ENCODE measurements around the gene GRPR. TPM values are rescaled to one million over a fixed set of nuclear protein-coding genes. Genes with fewer than 3 reads are reported as not detected.
A peak's percentile ranks its signal among the peaks of the same experiment; 100 is the strongest.

The GRPR gene
- total RNA-seq, 1 experiment from 2014 or later = 28.8 TPM

- Histone ChIP-seq H3K9me3 (ENCODE audit: control insufficient read depth, low read depth, low read length) (no peaks in the 10 kb centered on the region), H4K5ac (ENCODE audit: insufficient read length, low read depth, low read length) (no peak overlapping the region), H2BK15ac (ENCODE audit: low read depth, low read length) (no peak overlapping the region), H3K23me2 (ENCODE audit: insufficient read length, low read depth, low read length, poor library complexity, severe bottlenecking) (no peaks in the 10 kb centered on the region), H2BK12ac (ENCODE audit: insufficient read length, low read depth, low read length) (no peak overlapping the region), H4K20me1 (ENCODE audit: control insufficient read depth, insufficient read depth, insufficient read length) (no peaks in the 10 kb centered on the region), H2AK5ac (ENCODE audit: insufficient read length, low read length) (no peak overlapping the region), H3K27me3 (ENCODE audit: insufficient read depth, low read length) (no peaks in the 10 kb centered on the region), H3K9ac (ENCODE audit: extremely low read depth, insufficient read length, low read length) (no peak overlapping the region), H4K91ac (ENCODE audit: insufficient read length, low read depth, low read length) (no peak overlapping the region), H3K4me1 (ENCODE audit: insufficient read depth, low read length) (peaks cover 6% of the 10 kb centered on the region; the same call in 1 of the 2 replicates), H3K23ac (ENCODE audit: insufficient read length, low read depth, low read length) (no peak overlapping the region), H2AFZ (ENCODE audit: low read length) (no peak overlapping the region), H3K4me2 (ENCODE audit: insufficient read depth, insufficient read length, low read length) (peak overlapping the region; percentile 8), H3T11ph (ENCODE audit: low read length) (no peak overlapping the region), H3K79me1 (ENCODE audit: insufficient read depth, low read depth, low read length, poor library complexity, severe bottlenecking) (no peaks in the 10 kb centered on the region), H2BK5ac (ENCODE audit: insufficient read length, low read length) (no peak overlapping the region), H3K14ac (ENCODE audit: insufficient read depth, low read length) (no peak overlapping the region), H2BK20ac (ENCODE audit: low read depth, low read length, poor library complexity, severe bottlenecking) (no peak overlapping the region), H3K4ac (ENCODE audit: low read depth, low read length) (no peak overlapping the region), H3K27ac (ENCODE audit: insufficient read length, low read depth, low read length) (no peak overlapping the region), H2BK120ac (ENCODE audit: low read depth, low read length, poor library complexity, severe bottlenecking) (no peak overlapping the region), H4K8ac (replicated peaks; ENCODE audit: insufficient read length, low read depth, low read length) (no peak overlapping the region), H3K79me2 (ENCODE audit: insufficient read depth, low read length) (peaks cover 75% of the 10 kb centered on the region), H3K18ac (ENCODE audit: insufficient read length, low read depth, low read length) (no peak overlapping the region), H3K56ac (ENCODE audit: insufficient read length, low read depth, low read length) (no peak overlapping the region)
- TF ChIP-seq, protein P1, sequence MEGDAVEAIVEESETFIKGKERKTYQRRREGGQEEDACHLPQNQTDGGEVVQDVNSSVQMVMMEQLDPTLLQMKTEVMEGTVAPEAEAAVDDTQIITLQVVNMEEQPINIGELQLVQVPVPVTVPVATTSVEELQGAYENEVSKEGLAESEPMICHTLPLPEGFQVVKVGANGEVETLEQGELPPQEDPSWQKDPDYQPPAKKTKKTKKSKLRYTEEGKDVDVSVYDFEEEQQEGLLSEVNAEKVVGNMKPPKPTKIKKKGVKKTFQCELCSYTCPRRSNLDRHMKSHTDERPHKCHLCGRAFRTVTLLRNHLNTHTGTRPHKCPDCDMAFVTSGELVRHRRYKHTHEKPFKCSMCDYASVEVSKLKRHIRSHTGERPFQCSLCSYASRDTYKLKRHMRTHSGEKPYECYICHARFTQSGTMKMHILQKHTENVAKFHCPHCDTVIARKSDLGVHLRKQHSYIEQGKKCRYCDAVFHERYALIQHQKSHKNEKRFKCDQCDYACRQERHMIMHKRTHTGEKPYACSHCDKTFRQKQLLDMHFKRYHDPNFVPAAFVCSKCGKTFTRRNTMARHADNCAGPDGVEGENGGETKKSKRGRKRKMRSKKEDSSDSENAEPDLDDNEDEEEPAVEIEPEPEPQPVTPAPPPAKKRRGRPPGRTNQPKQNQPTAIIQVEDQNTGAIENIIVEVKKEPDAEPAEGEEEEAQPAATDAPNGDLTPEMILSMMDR (conservative IDR thresholded peaks at IDR 0.05) = no peak
- DNase-seq = no peak
- H3K4me3 Mint-ChIP-seq = no peak overlapping the region
- no peaks in the 10 kb centered on the region for H3K27me3 Mint-ChIP-seq (ENCODE audit: low read depth)
- peaks cover 2 to 34% (median 12%) of the 10 kb centered on the region in 3 experiments; a peak in 5 of 7 replicates for H3K36me3 Mint-ChIP-seq (ENCODE audit: insufficient read depth in 1 of 3, low read depth in 3 of 3)
- H3K4me1 Mint-ChIP-seq = peaks cover 33 to 35% of the 10 kb centered on the region in 2 experiments
- peaks cover 0 to 1% of the 10 kb centered on the region in 2 experiments; a peak in 2 of 5 replicates for H3K9me3 Mint-ChIP-seq
- WGBS (ENCODE audit: extremely low coverage, insufficient read length, low lambda C conversion rate) = no CpG with 5 or more reads among the region's 1 CpG
- H3K27ac Mint-ChIP-seq = no peak overlapping the region; a peak in 1 of 7 replicates
These were observed 11.6 kb downstream of the GRPR start for GRCh38 chrX:16134936-16135335.
